Adrenal gland (tissue), 12 donors: ENCODE measurements around the gene CLIC4. TPM values are rescaled to one million over a fixed set of nuclear protein-coding genes. Genes with fewer than 3 reads are reported as not detected.

Experiments
- DNase-seq, 7 donors: peaks; one replicate each; pipeline ENCODE4 v3.0.0-alpha.2; 2019 to 2020
- H3K27ac ChIP-seq, 5 donors: fragments of 200-600 bp; sonication (generic) in 4 of 5; 1 replicate in 3 of 5; 2 replicates in 2 of 5; pipeline versions ENCODE4 v1.5.1 to v1.8.0; 2016 to 2020; ENCODE audit warnings: mild to moderate bottlenecking in 1 of 5
- H3K27me3 ChIP-seq: fragments of 200-600 bp; 2 replicates; pipeline ENCODE4 v1.8.0; 2021
- H3K36me3 ChIP-seq, 2 donors: fragments of 200-600 bp; replicated peaks in 1 of 2; 1 replicate in 1 of 2; 2 replicates in 1 of 2; pipeline versions ENCODE4 v1.5.1 to v1.8.0; 2018 to 2022
- H3K4me1 ChIP-seq, 2 donors: fragments of 200-600 bp; replicated peaks in 1 of 2; 1 replicate in 1 of 2; 2 replicates in 1 of 2; pipeline versions ENCODE4 v1.5.1 to v1.8.0; 2018 to 2021
- H3K4me3 ChIP-seq, 4 donors: fragments of 200-600 bp; sonication (generic) in 3 of 4; one replicate each; pipeline ENCODE4 v1.5.1; 2016 to 2018
- H3K9me3 ChIP-seq, 3 donors: fragments of 200-600 bp; sonication (generic) in 1 of 3; replicated peaks in 1 of 3; 1 replicate in 2 of 3; 2 replicates in 1 of 3; pipeline versions ENCODE4 v1.5.1 to v1.8.0; 2016 to 2021
- CTCF ChIP-seq, 6 experiments: fragments of 450-650 bp in 4 of 6; fragments of 200-600 bp in 2 of 6; sonication (generic) in 1 of 6; IDR thresholded peaks; 1 replicate in 5 of 6; 2 replicates in 1 of 6; pipeline versions ENCODE4 v1.5.1 to v1.8.0; 2016 to 2021; ENCODE audit warnings: antibody characterized with exemption in 6 of 6, mild to moderate bottlenecking in 2 of 6, moderate library complexity in 1 of 6
- POLR2A ChIP-seq, 2 donors: fragments of 450-650 bp; IDR thresholded peaks; one replicate each; pipeline ENCODE4 v1.6.1; 2017; ENCODE audit warnings: antibody characterized with exemption in 2 of 2, mild to moderate bottlenecking in 2 of 2, moderate library complexity in 1 of 2
- WGBS, 4 donors: extraction: QIAGEN DNeasy Blood & Tissue Kit in 2 of 4; methylation state at CpG; one replicate each; pipeline versions ENCODE4 v1.1.5 to v1.1.7; 2013 to 2017; 5-methylcytosine and 5-hydroxymethylcytosine counted together
- intact Hi-C, 2 donors: fragments of 100-400 bp; cut with DNase I; formaldehyde crosslinking; loops; one replicate each; pipeline versions ENCODE4 v1.14.1 to v1.15.0; 2022 to 2023
- polyA plus RNA-seq, 3 donors: library from polyadenylated mRNA; stranded (reverse); fragments of 200-250 nt in 2 of 3; fragments of 350-450 nt in 1 of 3; fragmentation: Illumina TruSeq in 1 of 3; extraction: RNeasy Lipid Tissue Mini Kit (QIAGEN cat#74804) in 1 of 3; gene quantifications; one replicate each; pipeline ENCODE4 v1.2.3, GENCODE V29; 2013 to 2014
- total RNA-seq, 9 donors: library from RNA; depleted of rRNA in 4 of 9; stranded (reverse); fragments of >200 nt in 4 of 9; fragments of 120-200 nt in 1 of 9; fragmentation: NEBNext Ultra II Directional in 1 of 9; extraction: Animal tissue kit (Norgen Biotek cat#: 25700) in 1 of 9; gene quantifications; one replicate each; pipeline versions ENCODE4 v1.1.0 to v1.2.4, GENCODE V29; 2013 to 2023
- donor health status: healthy with polysubstance abuse.
- donor health status: Bipolar disorder and iron deficiency.
- donor health status: DM: yes; HTN: yes; CAD: no.
- donor health status: DM: no; HTN: no; CAD: no.
- donor health status: DM: no; HTN: no; CAD: no.
- donor health status: DM: yes; HTN: yes; CAD: no.

The CLIC4 gene
- total and polyA plus RNA-seq, 12 donors, result 26.8 to 166 (median 107) TPM

DNA sequence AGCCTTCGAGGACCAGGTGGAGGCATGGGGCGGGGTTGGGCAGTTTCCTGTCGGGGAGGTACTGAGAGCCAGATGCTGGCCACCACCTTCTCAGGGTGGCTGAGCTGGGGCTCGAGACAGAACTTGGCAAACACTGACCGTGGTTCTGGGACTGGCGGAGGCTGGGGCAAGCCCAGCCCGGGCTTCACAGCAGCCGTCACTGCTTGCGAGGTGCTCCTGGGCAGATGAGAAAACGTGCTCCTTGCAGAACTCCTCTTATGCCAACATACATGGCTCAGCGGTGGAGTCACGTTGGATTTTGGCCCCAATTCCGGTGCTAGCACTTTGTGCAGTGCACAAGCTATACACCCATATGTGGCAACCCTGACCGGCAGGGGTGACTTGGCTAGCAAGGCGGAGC, 115.6 kb downstream of the CLIC4 start:
- DNase-seq, result no peak
- TF ChIP-seq CTCF (IDR thresholded peaks at IDR 0.05) (no peak), POLR2A (IDR thresholded peaks at IDR 0.05) (no peak)
- no peaks in the 10 kb centered on the region for H3K27me3 ChIP-seq

DNA sequence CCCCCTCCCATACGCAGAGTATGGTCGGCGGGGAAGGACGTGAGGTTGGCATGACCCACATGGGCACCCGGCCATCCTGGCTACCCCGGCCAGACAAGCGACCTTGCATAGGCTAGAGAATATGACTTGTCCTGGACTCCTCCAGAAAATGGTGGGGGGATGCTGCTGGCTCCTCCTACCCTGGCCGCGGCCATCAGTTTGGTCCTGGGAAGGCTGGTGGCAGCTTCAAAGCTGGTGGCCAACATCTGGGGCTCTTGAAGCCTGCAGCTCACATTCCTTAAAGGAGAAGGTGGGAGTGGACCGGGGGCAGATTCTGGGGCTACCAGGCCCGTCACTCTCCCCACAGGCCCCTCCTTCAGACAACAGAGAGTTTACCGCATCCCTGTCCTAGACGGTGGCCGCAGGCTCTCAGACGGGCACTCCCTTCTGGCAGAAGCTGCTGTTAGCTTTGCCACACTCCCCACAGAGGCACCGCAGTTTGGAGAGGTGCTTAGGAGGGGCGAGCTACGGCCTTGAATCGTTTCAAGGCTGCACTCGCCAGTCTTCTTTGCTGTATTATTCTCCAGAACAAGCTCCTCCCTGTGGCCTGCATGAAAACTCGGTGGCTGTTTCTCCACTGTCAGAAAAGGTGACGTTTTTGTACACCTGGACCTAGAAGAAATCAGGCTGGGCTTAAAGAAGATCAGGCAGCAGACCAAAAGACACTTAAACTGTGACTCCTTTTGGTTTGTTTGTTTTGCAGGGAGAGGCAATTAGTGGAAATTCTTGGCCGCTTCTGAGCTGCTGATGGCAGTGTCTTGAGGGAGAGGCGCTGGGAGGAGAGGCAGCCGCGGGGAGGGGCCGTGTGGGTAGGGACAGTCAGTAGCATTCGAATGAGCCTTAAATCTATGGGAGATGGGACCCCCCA, 116.8 kb downstream of the CLIC4 start:
- Histone ChIP-seq H3K36me3 (no peaks in the 10 kb centered on the region), H3K4me3 (no peak overlapping the region), H3K27ac (no peak overlapping the region), H3K27me3 (no peaks in the 10 kb centered on the region), H3K4me1 (no peaks in the 10 kb centered on the region), H3K9me3 (no peaks in the 10 kb centered on the region)
- 38 to 55% (median 45%) methylated on average over 21 to 28 of the region's 28 CpGs for WGBS, 4 donors
- no peak for TF ChIP-seq CTCF (IDR thresholded peaks at IDR 0.05)
- no peak for TF ChIP-seq POLR2A (IDR thresholded peaks at IDR 0.05)
- intact Hi-C loops, result no loop called here
- no peak for DNase-seq

More for the DNA sequence above, 115.6 kb downstream of the CLIC4 start:
- 79 to 88% (median 81%) methylated on average over 2 to 15 of the region's 15 CpGs for WGBS, 4 donors
- no peaks in the 10 kb centered on the region for H3K4me1 ChIP-seq
- intact Hi-C loops, result no loop called here
- no peaks in the 10 kb centered on the region for H3K9me3 ChIP-seq
- H3K36me3 ChIP-seq, result no peaks in the 10 kb centered on the region
- no peak overlapping the region for H3K27ac ChIP-seq
- no peak overlapping the region for H3K4me3 ChIP-seq

- Histone ChIP-seq H3K4me3 (no peak overlapping the region), H3K27me3 (peaks cover 8% of the 10 kb centered on the region), H3K27ac (no peak overlapping the region), H3K9me3 (no peaks in the 10 kb centered on the region), H3K4me1 (no peaks in the 10 kb centered on the region), H3K36me3 (no peaks in the 10 kb centered on the region)
- intact Hi-C loops, result no loop called here
- WGBS, 4 donors, result 85 to 92% (median 89%) methylated on average over 9 to 12 of the region's 12 CpGs
- DNase-seq, result no peak
- TF ChIP-seq CTCF (IDR thresholded peaks at IDR 0.05), result no peak
- TF ChIP-seq POLR2A (IDR thresholded peaks at IDR 0.05), result no peak
Measured at GRCh38 chr1:24862775-24863483, 117.7 kb downstream of the CLIC4 start.

DNA sequence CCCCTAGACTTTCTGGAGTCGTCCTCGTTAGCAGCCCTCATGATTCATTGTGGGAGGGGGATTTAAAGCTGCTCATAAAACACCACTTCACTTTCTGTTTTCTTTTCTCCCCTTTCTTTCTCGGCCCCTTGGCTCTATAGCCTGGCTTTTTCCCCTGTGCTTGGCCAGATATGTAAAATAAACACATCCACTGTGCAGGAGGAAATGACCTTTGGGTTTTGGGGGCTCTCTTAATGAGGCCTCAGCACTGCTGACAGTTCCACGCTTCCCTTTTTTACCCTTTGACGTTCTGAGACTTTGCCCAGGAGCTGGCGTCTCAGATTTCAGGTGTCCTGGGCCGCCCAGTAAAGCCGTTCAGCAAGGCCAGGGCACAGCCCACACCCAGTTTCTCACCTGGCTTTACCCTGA, 119.1 kb downstream of the CLIC4 start:
- Histone ChIP-seq H3K36me3 (no peaks in the 10 kb centered on the region), H3K9me3 (no peaks in the 10 kb centered on the region), H3K27me3 (peaks cover 8% of the 10 kb centered on the region), H3K27ac (no peak overlapping the region), H3K4me3 (no peak overlapping the region), H3K4me1 (no peaks in the 10 kb centered on the region)
- intact Hi-C loops, result no loop called here
- TF ChIP-seq CTCF (IDR thresholded peaks at IDR 0.05) (no peak), POLR2A (IDR thresholded peaks at IDR 0.05) (no peak)
- WGBS, 4 donors, result 47 to 63% (median 50%) methylated on average over 8 of the region's 8 CpGs
- peak in 2 of 7 donors; percentile 5 to 14 for DNase-seq
